ENCODE results near the gene MYO16.

Gene MYO16

GRCh38 chr13:109114162-109114561 is 484.8 kb downstream of the MYO16 start:
- H3K4me1 ChIP-seq (ENCODE audit: control insufficient read depth, low read length) = peaks cover 7% of the 10 kb centered on the region
- TF ChIP-seq EZH2phosphoT487 (IDR thresholded peaks at IDR 0.05; ENCODE audit: borderline replicate concordance, low read length) = no peak
- TF ChIP-seq CTCF (IDR thresholded peaks at IDR 0.05; ENCODE audit: low read depth, low read length, poor library complexity, severe bottlenecking) = no peak
- no peak overlapping the region for H3K4me2 ChIP-seq (ENCODE audit: low read length)
- H3F3A ChIP-seq (ENCODE audit: control insufficient read depth, insufficient read depth) = no peaks in the 10 kb centered on the region
- no peaks in the 10 kb centered on the region for H3K9me2 ChIP-seq (replicated peaks; ENCODE audit: control insufficient read depth, low read length)
- no peak overlapping the region for H3K4me3 ChIP-seq (ENCODE audit: low read length)
- no peak overlapping the region for H3K27ac ChIP-seq (ENCODE audit: low read depth, low read length)
- no peaks in the 10 kb centered on the region for H3K9me3 ChIP-seq (ENCODE audit: control insufficient read depth, insufficient read depth, low read length)
- no peaks in the 10 kb centered on the region for H3K36me3 ChIP-seq (ENCODE audit: control insufficient read depth, low read length)
- H3K27me3 ChIP-seq (ENCODE audit: control insufficient read depth, low read length) = no peaks in the 10 kb centered on the region
- H3K79me2 ChIP-seq (ENCODE audit: control insufficient read depth, low read length) = no peaks in the 10 kb centered on the region
- no peaks in the 10 kb centered on the region for H4K20me1 ChIP-seq (ENCODE audit: control insufficient read depth, insufficient read depth, low read depth, low read length)

GRCh38 chr13:109114991-109115390 is 485.6 kb downstream of the MYO16 start:
- H3K27me3 ChIP-seq (ENCODE audit: control insufficient read depth, low read length) = no peaks in the 10 kb centered on the region
- no peaks in the 10 kb centered on the region for H3K36me3 ChIP-seq (ENCODE audit: control insufficient read depth, low read length)
- H3K4me1 ChIP-seq (ENCODE audit: control insufficient read depth, low read length) = peaks cover 7% of the 10 kb centered on the region
- no peak overlapping the region for H3K4me3 ChIP-seq (ENCODE audit: low read length)
- no peaks in the 10 kb centered on the region for H4K20me1 ChIP-seq (ENCODE audit: control insufficient read depth, insufficient read depth, low read depth, low read length)
- H3K9me2 ChIP-seq (replicated peaks; ENCODE audit: control insufficient read depth, low read length) = no peaks in the 10 kb centered on the region
- H3K79me2 ChIP-seq (ENCODE audit: control insufficient read depth, low read length) = no peaks in the 10 kb centered on the region
- H3K27ac ChIP-seq (ENCODE audit: low read depth, low read length) = no peak overlapping the region
- H3F3A ChIP-seq (ENCODE audit: control insufficient read depth, insufficient read depth) = no peaks in the 10 kb centered on the region
- H3K9me3 ChIP-seq (ENCODE audit: control insufficient read depth, insufficient read depth, low read length) = no peaks in the 10 kb centered on the region
- H3K4me2 ChIP-seq (ENCODE audit: low read length) = no peak overlapping the region
- no peak for TF ChIP-seq CTCF (IDR thresholded peaks at IDR 0.05; ENCODE audit: low read depth, low read length, poor library complexity, severe bottlenecking)
- TF ChIP-seq EZH2phosphoT487 (IDR thresholded peaks at IDR 0.05; ENCODE audit: borderline replicate concordance, low read length) = no peak

GRCh38 chr13:109118521-109118920 is 489.1 kb downstream of the MYO16 start:
- TF ChIP-seq EZH2phosphoT487 (IDR thresholded peaks at IDR 0.05; ENCODE audit: borderline replicate concordance, low read length) = no peak
- TF ChIP-seq CTCF (IDR thresholded peaks at IDR 0.05; ENCODE audit: low read depth, low read length, poor library complexity, severe bottlenecking) = no peak
- no peak overlapping the region for H3K4me2 ChIP-seq (ENCODE audit: low read length)
- H3F3A ChIP-seq (ENCODE audit: control insufficient read depth, insufficient read depth) = no peaks in the 10 kb centered on the region
- no peaks in the 10 kb centered on the region for H3K9me2 ChIP-seq (replicated peaks; ENCODE audit: control insufficient read depth, low read length)
- no peaks in the 10 kb centered on the region for H4K20me1 ChIP-seq (ENCODE audit: control insufficient read depth, insufficient read depth, low read depth, low read length)
- peaks cover 2% of the 10 kb centered on the region for H3K4me1 ChIP-seq (ENCODE audit: control insufficient read depth, low read length)
- H3K27ac ChIP-seq (ENCODE audit: low read depth, low read length) = no peak overlapping the region
- no peaks in the 10 kb centered on the region for H3K27me3 ChIP-seq (ENCODE audit: control insufficient read depth, low read length)
- H3K4me3 ChIP-seq (ENCODE audit: low read length) = no peak overlapping the region
- no peaks in the 10 kb centered on the region for H3K79me2 ChIP-seq (ENCODE audit: control insufficient read depth, low read length)
- H3K9me3 ChIP-seq (ENCODE audit: control insufficient read depth, insufficient read depth, low read length) = no peaks in the 10 kb centered on the region
- no peaks in the 10 kb centered on the region for H3K36me3 ChIP-seq (ENCODE audit: control insufficient read depth, low read length)

GRCh38 chr13:109119896-109120295 is 490.5 kb downstream of the MYO16 start:
- H4K20me1 ChIP-seq (ENCODE audit: control insufficient read depth, insufficient read depth, low read depth, low read length) = no peaks in the 10 kb centered on the region
- no peaks in the 10 kb centered on the region for H3K4me1 ChIP-seq (ENCODE audit: control insufficient read depth, low read length)

More at GRCh38 chr13:109119896-109120295, 490.5 kb downstream of the MYO16 start:
- Histone ChIP-seq H3K4me2 (ENCODE audit: low read length) (no peak overlapping the region), H3K27ac (ENCODE audit: low read depth, low read length) (no peak overlapping the region), H3K36me3 (ENCODE audit: control insufficient read depth, low read length) (no peaks in the 10 kb centered on the region), H3K9me2 (replicated peaks; ENCODE audit: control insufficient read depth, low read length) (no peaks in the 10 kb centered on the region), H3K9me3 (ENCODE audit: control insufficient read depth, insufficient read depth, low read length) (no peaks in the 10 kb centered on the region), H3K27me3 (ENCODE audit: control insufficient read depth, low read length) (no peaks in the 10 kb centered on the region), H3K4me3 (ENCODE audit: low read length) (no peak overlapping the region), H3F3A (ENCODE audit: control insufficient read depth, insufficient read depth) (no peaks in the 10 kb centered on the region), H3K79me2 (ENCODE audit: control insufficient read depth, low read length) (no peaks in the 10 kb centered on the region)
- no peak for TF ChIP-seq CTCF (IDR thresholded peaks at IDR 0.05; ENCODE audit: low read depth, low read length, poor library complexity, severe bottlenecking)
- no peak for TF ChIP-seq EZH2phosphoT487 (IDR thresholded peaks at IDR 0.05; ENCODE audit: borderline replicate concordance, low read length)
